Measurements from ENCODE around the gene MCRS1. TPM values are rescaled to one million over a fixed set of nuclear protein-coding genes. Genes with fewer than 3 reads are reported as not detected.
"Not testable (repeated sequence)": the region's sequence is repeated elsewhere in the genome, so short reads cannot be mapped to it uniquely, and the experiment has no call there.

MCRS1 gene
- total RNA-seq, 1 donor from 2014 or later, result 48.5 TPM

GRCh38 chr12:49519574-49519936 lies 48.4 kb downstream of the MCRS1 start:
- no peak for DNase-seq (ENCODE audit: low read depth in 2 of 2)

DNA sequence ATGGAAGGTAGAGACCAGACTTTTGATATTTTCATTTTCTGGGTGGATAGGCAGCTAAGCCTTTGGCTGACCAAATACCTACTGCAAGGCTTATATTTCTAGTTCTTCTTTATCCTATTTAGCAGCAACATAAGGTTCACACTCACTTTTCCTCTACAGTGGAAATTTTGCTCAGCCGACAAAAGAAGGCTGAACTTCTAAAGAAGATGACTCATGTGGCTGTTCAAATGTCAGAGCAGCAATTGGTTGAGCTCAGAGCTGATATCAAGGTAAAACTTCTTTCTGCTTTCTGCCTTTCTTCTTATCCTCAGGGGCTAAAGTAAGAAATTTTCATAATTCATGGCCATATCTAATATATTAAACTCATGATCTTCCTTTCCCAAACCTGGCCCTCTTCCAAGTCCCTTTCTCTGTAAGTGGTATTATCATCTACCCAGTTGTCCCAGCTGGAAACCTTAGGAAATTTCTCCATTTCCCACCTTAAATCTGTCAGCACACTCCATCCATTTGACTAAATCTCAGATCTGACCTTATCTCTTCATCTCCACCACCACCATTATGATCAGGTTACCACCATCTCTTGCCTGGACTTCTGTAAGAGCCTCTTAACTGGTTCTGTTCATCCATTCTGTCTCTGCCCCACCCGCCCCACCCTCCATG lies 48.9 kb downstream of the MCRS1 start:
- peak in 1 of 2 donors; percentile 73 for DNase-seq (ENCODE audit: low read depth in 2 of 2)

- DNase-seq (ENCODE audit: low read depth in 2 of 2), result peak in 1 of 2 donors; percentile 88
These were observed 52.7 kb downstream of the MCRS1 start for GRCh38 chr12:49515266-49515665.

DNA sequence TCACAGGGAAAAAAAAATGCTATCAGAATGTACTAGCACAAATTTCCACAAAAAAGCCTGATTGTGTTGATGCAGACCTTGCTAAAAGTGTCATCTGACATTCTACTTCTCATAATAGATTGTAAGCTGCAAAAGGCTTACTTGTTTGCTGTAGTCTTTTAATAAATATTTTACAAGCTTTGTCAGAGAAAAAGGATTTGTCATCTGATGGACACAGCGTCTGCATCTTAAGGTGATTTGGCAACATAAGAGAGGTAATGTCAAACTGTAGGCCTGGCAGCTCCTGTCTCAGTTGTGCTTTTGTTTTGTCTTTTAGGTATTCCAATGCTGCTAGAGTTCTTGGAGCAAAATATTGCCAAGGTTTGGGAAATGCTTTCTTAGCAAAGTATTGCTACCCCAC lies 55.4 kb downstream of the MCRS1 start:
- no peak for DNase-seq (ENCODE audit: low read depth in 2 of 2)

DNA sequence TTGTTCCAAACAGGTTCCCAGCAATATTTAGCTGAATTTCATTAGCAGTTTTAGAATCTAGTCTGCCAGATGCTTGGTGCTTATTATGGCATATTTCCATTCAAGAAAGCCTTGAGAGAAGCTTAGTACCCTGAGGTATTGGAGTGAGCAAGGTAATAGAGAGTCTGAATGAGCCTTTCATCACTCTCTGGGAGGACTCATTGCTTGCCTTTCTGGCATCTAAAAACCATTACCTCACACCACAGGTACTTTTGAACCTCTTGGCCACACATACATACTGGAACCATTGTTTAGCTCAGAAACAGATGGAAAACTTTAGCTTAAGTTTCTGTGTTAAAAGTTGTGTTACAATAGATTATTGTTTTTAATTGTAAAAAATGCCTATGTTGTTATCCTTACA lies 56.5 kb downstream of the MCRS1 start:
- DNase-seq (ENCODE audit: low read depth in 2 of 2), result no peak

- DNase-seq (ENCODE audit: low read depth in 2 of 2), result not testable (repeated sequence)
These were observed 58.3 kb downstream of the MCRS1 start for GRCh38 chr12:49509681-49510080.

Other genes starting within 250 kb of the MCRS1 start
- 5.1 and 9.6 TPM in 2 replicates for gene TROAP, start 244.9 kb downstream of the MCRS1 start, total RNA-seq
- gene C1QL4, start 231.0 kb downstream of the MCRS1 start, total RNA-seq, result not detected in 2 replicates
- gene DNAJC22, start 221.3 kb downstream of the MCRS1 start, total RNA-seq, result 0.51 and 1.9 TPM in 2 replicates
- 15.0 and 16.8 TPM in 2 replicates for gene SPATS2, start 200.7 kb downstream of the MCRS1 start, total RNA-seq
- gene KCNH3, start 29.1 kb downstream of the MCRS1 start, total RNA-seq, result under 0.01 and 0.13 TPM in 2 replicates
- gene FAM186B, start 37.5 kb upstream of the MCRS1 start, total RNA-seq, result 0.13 TPM in 2 replicates
- gene PRPF40B, start 55.4 kb upstream of the MCRS1 start, total RNA-seq, result 1.5 and 1.8 TPM in 2 replicates
- 70.0 and 71.4 TPM in 2 replicates for gene FMNL3, start 139.3 kb upstream of the MCRS1 start, total RNA-seq
- 272 and 419 TPM in 2 replicates for gene TMBIM6, start 173.4 kb upstream of the MCRS1 start, total RNA-seq

All from dermis microvascular lymphatic vessel endothelial cell (primary cell).